ENCODE data around the gene TUG1. TPM values are rescaled to one million over a fixed set of nuclear protein-coding genes. Genes with fewer than 3 reads are reported as not detected.

TUG1 gene
- total and polyA plus RNA-seq, 10 of the 15 experiments (the other 5 are each of a cell fraction or from before 2014, with no cell fraction given) = 19.3 to 116 (median 54.9) TPM

DNA sequence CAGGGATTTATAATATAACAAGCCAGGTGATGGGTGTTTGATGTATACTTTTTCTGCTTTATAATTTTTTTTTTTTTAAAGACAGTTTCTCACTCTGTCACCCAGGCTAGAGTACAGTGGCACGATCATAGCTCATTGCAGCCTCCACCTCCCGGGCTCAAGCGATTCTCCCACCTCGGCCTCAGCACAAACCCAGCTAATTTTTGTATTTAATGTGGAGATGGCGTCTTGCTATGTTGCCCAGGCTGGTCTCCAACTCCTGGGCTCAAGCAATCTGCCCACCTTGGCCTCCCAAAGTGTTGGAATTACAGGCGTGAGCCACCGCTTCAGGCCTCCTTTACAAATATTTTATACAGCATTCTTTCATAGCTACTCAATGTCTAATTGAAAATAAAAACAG is 49.1 kb upstream of the TUG1 start (continued):
- TF ChIP-seq, protein P1, sequence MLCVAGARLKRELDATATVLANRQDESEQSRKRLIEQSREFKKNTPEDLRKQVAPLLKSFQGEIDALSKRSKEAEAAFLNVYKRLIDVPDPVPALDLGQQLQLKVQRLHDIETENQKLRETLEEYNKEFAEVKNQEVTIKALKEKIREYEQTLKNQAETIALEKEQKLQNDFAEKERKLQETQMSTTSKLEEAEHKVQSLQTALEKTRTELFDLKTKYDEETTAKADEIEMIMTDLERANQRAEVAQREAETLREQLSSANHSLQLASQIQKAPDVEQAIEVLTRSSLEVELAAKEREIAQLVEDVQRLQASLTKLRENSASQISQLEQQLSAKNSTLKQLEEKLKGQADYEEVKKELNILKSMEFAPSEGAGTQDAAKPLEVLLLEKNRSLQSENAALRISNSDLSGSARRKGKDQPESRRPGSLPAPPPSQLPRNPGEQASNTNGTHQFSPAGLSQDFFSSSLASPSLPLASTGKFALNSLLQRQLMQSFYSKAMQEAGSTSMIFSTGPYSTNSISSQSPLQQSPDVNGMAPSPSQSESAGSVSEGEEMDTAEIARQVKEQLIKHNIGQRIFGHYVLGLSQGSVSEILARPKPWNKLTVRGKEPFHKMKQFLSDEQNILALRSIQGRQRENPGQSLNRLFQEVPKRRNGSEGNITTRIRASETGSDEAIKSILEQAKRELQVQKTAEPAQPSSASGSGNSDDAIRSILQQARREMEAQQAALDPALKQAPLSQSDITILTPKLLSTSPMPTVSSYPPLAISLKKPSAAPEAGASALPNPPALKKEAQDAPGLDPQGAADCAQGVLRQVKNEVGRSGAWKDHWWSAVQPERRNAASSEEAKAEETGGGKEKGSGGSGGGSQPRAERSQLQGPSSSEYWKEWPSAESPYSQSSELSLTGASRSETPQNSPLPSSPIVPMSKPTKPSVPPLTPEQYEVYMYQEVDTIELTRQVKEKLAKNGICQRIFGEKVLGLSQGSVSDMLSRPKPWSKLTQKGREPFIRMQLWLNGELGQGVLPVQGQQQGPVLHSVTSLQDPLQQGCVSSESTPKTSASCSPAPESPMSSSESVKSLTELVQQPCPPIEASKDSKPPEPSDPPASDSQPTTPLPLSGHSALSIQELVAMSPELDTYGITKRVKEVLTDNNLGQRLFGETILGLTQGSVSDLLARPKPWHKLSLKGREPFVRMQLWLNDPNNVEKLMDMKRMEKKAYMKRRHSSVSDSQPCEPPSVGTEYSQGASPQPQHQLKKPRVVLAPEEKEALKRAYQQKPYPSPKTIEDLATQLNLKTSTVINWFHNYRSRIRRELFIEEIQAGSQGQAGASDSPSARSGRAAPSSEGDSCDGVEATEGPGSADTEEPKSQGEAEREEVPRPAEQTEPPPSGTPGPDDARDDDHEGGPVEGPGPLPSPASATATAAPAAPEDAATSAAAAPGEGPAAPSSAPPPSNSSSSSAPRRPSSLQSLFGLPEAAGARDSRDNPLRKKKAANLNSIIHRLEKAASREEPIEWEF (IDR thresholded peaks at IDR 0.05; ENCODE audit: insufficient replicate concordance, low read depth, low read length) = no peak
- TF ChIP-seq, protein P2, sequence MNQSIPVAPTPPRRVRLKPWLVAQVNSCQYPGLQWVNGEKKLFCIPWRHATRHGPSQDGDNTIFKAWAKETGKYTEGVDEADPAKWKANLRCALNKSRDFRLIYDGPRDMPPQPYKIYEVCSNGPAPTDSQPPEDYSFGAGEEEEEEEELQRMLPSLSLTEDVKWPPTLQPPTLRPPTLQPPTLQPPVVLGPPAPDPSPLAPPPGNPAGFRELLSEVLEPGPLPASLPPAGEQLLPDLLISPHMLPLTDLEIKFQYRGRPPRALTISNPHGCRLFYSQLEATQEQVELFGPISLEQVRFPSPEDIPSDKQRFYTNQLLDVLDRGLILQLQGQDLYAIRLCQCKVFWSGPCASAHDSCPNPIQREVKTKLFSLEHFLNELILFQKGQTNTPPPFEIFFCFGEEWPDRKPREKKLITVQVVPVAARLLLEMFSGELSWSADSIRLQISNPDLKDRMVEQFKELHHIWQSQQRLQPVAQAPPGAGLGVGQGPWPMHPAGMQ (IDR thresholded peaks at IDR 0.05; ENCODE audit: borderline replicate concordance) = no peak

DNA sequence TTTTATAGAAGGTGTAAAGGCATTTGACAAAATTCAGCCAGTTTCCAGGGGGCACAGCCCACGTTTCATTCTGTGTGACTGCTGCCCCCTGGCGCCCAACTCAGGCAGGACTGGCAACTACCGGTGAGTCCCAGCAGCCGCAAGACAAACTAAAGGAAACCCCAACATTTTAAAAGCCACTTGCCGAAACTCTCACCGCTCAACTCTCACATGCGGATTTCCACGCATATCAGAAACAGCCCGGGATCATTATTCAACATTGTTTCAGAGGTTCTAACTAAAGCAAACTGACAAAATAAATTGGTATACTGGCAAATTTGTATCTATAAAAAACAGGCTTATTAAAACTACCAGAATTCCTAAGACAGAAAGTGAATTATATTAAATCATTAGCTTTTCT is 48.7 kb upstream of the TUG1 start:
- ChIA-PET RAD21 (ENCODE audit: unreplicated experiment) (interaction anchor here (0.6 to 4.7 kb wide), 9 partner anchors 11 to 538 kb away, joined by 3 to 34 read pairs (median 4); no protein-coding TSS in a partner anchor), CTCF (interaction anchor here (0.6 to 6.1 kb wide), 24 partner anchors 11 to 853 kb away, joined by 3 to 82 read pairs (median 4); partner anchors contain the start of genes MORC2, RNF185, SLC35E4 and SMTN), POLR2A (interaction anchor here (1.2 to 2.9 kb wide), 2 partner anchors 156 to 286 kb away, joined by 3 to 8 read pairs; partner anchors contain the start of gene SLC35E4), SMC1A (ENCODE audit: uncharacterized antibody, unreplicated experiment) (interaction anchor here (0.6 to 5.3 kb wide), 10 partner anchors 9 to 316 kb away, joined by 3 to 38 read pairs (median 3); no protein-coding TSS in a partner anchor)
- Histone ChIP-seq H3K4me2 (ENCODE audit: control insufficient read depth, insufficient read depth) (peak overlapping the region; percentile 61; the same call in 1 of the 2 replicates), H3K36me3 (ENCODE audit: control insufficient read depth in 2 of 2, insufficient read depth in 2 of 2, low read length in 1 of 2) (peaks cover 0 to 3% of the 10 kb centered on the region in 2 experiments; a peak in 2 of 4 replicates), H3K27ac (ENCODE audit: control insufficient read depth, insufficient read depth) (no peak overlapping the region), H3K9ac (ENCODE audit: control insufficient read depth, insufficient read depth, low read length) (no peak overlapping the region), H2AFZ (ENCODE audit: control insufficient read depth, low read depth, low read length) (no peak overlapping the region), H3K4me3 (peak overlapping the region; percentile 50; the same call in 1 of the 2 replicates), H3K4me1 (ENCODE audit: control insufficient read depth, insufficient read depth, low read length) (peaks cover 3% of the 10 kb centered on the region; the same call in 1 of the 2 replicates), H4K20me1 (ENCODE audit: control insufficient read depth, insufficient read depth) (no peaks in the 10 kb centered on the region), H3K79me2 (ENCODE audit: control insufficient read depth, insufficient read depth, low read length) (peaks cover 3% of the 10 kb centered on the region; the same call in 1 of the 2 replicates), H3K9me3 (replicated peaks; ENCODE audit: control insufficient read depth, insufficient read depth, low read length) (no peaks in the 10 kb centered on the region; the same call in 1 of the 3 replicates), H3K27me3 (replicated peaks in 1 of 2; ENCODE audit: control insufficient read depth in 2 of 2, insufficient read depth in 2 of 2, low read length in 1 of 2) (no peaks in the 10 kb centered on the region)
- peak; percentile 85 for ATAC-seq
- 1% methylated on average over 9 of the region's 9 CpGs for WGBS (ENCODE audit: insufficient coverage, insufficient replicate concordance, low lambda C conversion rate, missing lambda C conversion rate)
- peak; percentile 23 for FAIRE-seq
- intact Hi-C loops (cut with micrococcal nuclease; ENCODE audit: unreplicated experiment) = loop anchor here (1.0 kb wide), 2 partner anchors 157 to 286 kb away; no protein-coding TSS in a partner anchor
- in situ Hi-C loops (cut with MboI) = loop anchor here (25.0 kb wide), 2 partner anchors 158 to 283 kb away; partner anchors contain the start of gene SLC35E4
- no TSS peak for BruUV-seq (replicated peaks)
- peak; percentile 27 for DNase-seq (ENCODE audit: low read depth, low spot score)
- TF ChIP-seq SMARCA5 (IDR thresholded peaks at IDR 0.05) (peak; percentile 34; the same call in 1 of the 2 replicates), MXI1 (IDR thresholded peaks at IDR 0.05; ENCODE audit: low read depth, low read length) (peak; percentile 75), RUNX3 (IDR thresholded peaks at IDR 0.05; ENCODE audit: low read length) (peak; percentile 41; the same call in 1 of the 2 replicates), YBX1 (IDR thresholded peaks at IDR 0.05) (no peak), RB1 (IDR thresholded peaks at IDR 0.05; ENCODE audit: borderline replicate concordance) (no peak), NFYB (IDR thresholded peaks at IDR 0.05; ENCODE audit: insufficient read depth, low read depth, low read length) (no peak), RCOR1 (conservative IDR thresholded peaks at IDR 0.05; ENCODE audit: low read depth, low read length) (no peak)
- TF ChIP-seq, protein P3, sequence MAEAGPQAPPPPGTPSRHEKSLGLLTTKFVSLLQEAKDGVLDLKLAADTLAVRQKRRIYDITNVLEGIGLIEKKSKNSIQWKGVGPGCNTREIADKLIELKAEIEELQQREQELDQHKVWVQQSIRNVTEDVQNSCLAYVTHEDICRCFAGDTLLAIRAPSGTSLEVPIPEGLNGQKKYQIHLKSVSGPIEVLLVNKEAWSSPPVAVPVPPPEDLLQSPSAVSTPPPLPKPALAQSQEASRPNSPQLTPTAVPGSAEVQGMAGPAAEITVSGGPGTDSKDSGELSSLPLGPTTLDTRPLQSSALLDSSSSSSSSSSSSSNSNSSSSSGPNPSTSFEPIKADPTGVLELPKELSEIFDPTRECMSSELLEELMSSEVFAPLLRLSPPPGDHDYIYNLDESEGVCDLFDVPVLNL (IDR thresholded peaks at IDR 0.05; ENCODE audit: low read depth, low read length) = no peak
- TF ChIP-seq, protein P4, sequence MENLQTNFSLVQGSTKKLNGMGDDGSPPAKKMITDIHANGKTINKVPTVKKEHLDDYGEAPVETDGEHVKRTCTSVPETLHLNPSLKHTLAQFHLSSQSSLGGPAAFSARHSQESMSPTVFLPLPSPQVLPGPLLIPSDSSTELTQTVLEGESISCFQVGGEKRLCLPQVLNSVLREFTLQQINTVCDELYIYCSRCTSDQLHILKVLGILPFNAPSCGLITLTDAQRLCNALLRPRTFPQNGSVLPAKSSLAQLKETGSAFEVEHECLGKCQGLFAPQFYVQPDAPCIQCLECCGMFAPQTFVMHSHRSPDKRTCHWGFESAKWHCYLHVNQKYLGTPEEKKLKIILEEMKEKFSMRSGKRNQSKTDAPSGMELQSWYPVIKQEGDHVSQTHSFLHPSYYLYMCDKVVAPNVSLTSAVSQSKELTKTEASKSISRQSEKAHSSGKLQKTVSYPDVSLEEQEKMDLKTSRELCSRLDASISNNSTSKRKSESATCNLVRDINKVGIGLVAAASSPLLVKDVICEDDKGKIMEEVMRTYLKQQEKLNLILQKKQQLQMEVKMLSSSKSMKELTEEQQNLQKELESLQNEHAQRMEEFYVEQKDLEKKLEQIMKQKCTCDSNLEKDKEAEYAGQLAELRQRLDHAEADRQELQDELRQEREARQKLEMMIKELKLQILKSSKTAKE (IDR thresholded peaks at IDR 0.05; ENCODE audit: low read depth, poor library complexity, severe bottlenecking) = no peak
